Esophagus squamous epithelium (tissue), 5 donors: ENCODE data around the gene WDR86. TPM values are rescaled to one million over a fixed set of nuclear protein-coding genes. Genes with fewer than 3 reads are reported as not detected.

ENCODE experiments used
- DNase-seq: peaks from one replicate; lab custom pipeline; 2025; lab: John Stamatoyannopoulos, UW
- H3K27ac ChIP-seq, 4 donors: fragments of 200-600 bp; sonication (generic); one replicate each; pipeline ENCODE4 v1.5.1; 2016 to 2019; ENCODE audit warnings: mild to moderate bottlenecking in 1 of 4
- H3K27me3 ChIP-seq, 4 donors: fragments of 200-600 bp; sonication (generic); 1 replicate in 3 of 4; 2 replicates in 1 of 4; pipeline versions ENCODE4 v1.5.1 to v1.6.0; 2017 to 2021; ENCODE audit warnings: antibody characterized with exemption in 1 of 4
- H3K36me3 ChIP-seq, 3 donors: fragments of 200-600 bp; sonication (generic); one replicate each; pipeline ENCODE4 v1.5.1; 2016 to 2019
- H3K4me1 ChIP-seq, 3 donors: fragments of 200-600 bp; sonication (generic); one replicate each; pipeline ENCODE4 v1.5.1; 2017 to 2019
- H3K4me3 ChIP-seq, 4 donors: fragments of 200-600 bp; sonication (generic); 1 replicate in 3 of 4; 2 replicates in 1 of 4; pipeline ENCODE4 v1.5.1; 2016 to 2019; ENCODE audit warnings: mild to moderate bottlenecking in 2 of 4, moderate library complexity in 1 of 4
- H3K9me3 ChIP-seq, 3 donors: fragments of 200-600 bp; sonication (generic); one replicate each; pipeline ENCODE4 v1.5.1; 2016 to 2019
- POLR2A ChIP-seq, 4 donors: fragments of 450-650 bp; IDR thresholded peaks; one replicate each; pipeline ENCODE4 v1.6.1; 2017; ENCODE audit warnings: antibody characterized with exemption in 4 of 4, mild to moderate bottlenecking in 4 of 4, moderate library complexity in 3 of 4
- WGBS, 2 donors: methylation state at CpG; one replicate each; pipeline ENCODE4 v1.1.5; 2018; 5-methylcytosine and 5-hydroxymethylcytosine counted together
- intact Hi-C: fragments of 100-400 bp; cut with DNase I; formaldehyde crosslinking; loops from one replicate; pipeline ENCODE4 v1.15.0; 2022
- total RNA-seq, 4 donors: library from RNA; depleted of rRNA; stranded (reverse); fragments of >200 nt; gene quantifications; one replicate each; pipeline ENCODE4 v1.1.0, GENCODE V29; 2016
- TF ChIP-seq, protein P1 (sequence below), 6 experiments: fragments of 450-650 bp in 4 of 6; fragments of 200-600 bp in 2 of 6; sonication (generic) in 2 of 6; IDR thresholded peaks; one replicate each; pipeline ENCODE4 v1.5.1; 2016 to 2019; ENCODE audit warnings: antibody characterized with exemption in 6 of 6, mild to moderate bottlenecking in 4 of 6, moderate library complexity in 4 of 6
- donor health status: DM: yes; HTN: yes; CAD: no.

Gene WDR86
- total RNA-seq, 4 donors from 2014 or later: 0.53 to 4.6 (median 1.5) TPM

DNA sequence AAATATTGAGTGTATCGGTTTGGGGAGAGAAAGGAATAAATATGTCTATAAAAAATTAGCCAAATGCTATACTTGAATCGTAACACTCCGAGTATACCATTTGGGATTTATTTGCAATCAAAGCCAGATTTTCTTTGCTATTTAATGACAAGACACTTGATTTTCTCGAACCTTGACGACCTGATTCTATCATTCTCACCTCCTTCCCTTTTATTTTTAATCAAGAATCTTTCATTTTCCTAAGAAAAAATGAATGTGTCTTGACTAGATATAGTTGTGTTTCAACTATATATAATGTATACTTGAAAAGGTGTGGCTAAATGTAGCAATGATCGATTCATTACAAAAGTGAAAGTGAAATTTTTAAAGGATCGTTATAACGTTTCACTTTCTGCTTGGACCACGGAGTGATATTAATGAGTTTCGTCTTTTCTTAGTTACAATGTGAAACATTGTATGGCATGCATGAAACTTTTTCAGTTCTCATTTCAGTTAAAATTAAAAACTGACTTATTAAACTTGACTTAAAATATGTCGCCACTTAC is 67.7 kb downstream of the WDR86 start:
- H3K4me3 ChIP-seq: peak overlapping the region; percentile 60 to 88 (median 86)
- intact Hi-C loops: no loop called here
- WGBS, 2 donors: 1 to 2% methylated on average over 11 of the region's 11 CpGs

DNA sequence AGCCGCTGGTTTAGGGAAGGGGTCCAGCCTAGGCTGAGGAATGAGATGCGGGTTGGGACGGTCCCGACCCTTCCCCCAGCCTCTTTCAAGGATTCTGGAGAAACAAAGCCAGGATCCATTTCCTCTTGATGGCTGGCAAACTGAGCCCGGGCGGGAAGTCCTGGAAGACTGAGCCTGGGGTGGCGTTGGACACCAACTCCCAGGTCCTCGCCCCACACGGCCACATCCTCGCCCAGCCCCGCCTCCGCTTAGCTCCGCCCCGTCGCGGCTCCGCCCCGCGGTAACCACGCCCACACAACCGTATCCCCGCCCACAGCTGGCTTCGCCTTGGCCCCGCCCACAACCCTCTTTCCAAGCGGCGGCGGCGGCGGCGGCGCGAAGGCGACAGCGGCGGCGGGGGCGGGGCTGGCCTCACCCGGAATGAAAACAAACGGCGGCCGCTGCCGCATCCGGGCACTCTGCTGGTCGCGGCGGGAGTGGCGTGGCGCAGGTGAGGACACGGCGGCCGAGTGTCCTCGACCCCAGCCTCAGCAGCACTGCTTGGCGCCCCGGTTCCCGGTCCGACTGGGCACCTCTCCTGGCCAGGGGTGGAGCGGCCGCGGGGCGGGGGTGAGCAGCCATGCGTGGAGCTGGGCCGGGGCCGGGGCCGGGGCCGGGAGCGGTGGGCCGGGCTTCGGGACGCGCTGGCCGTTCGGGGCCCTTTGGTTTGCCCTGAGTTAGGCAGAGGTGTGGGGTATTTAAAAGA is 68.3 kb downstream of the WDR86 start, which contains the start of gene NUB1:
Gene NUB1, plus strand, starts transcription at position 456 of the 745 bp plus-strand sequence. CDS start 3,538 bp downstream, outside the sequence.
- Histone ChIP-seq H3K27me3 (no peaks in the 10 kb centered on the region), H3K4me1 (peaks cover 4 to 38% (median 19%) of the 10 kb centered on the region in 3 donors), H3K36me3 (peaks cover 4 to 24% (median 8%) of the 10 kb centered on the region in 3 donors), H3K9me3 (no peaks in the 10 kb centered on the region), H3K27ac (peak within 1 kb of the TSS; percentile 72 to 91 (median 88)), H3K4me3 (peak within 1 kb of the TSS; percentile 60 to 88 (median 86))
- TF ChIP-seq POLR2A (IDR thresholded peaks at IDR 0.05): peak in 3 of 4 donors; percentile 64 to 78 (median 69)
- TF ChIP-seq, protein P1, sequence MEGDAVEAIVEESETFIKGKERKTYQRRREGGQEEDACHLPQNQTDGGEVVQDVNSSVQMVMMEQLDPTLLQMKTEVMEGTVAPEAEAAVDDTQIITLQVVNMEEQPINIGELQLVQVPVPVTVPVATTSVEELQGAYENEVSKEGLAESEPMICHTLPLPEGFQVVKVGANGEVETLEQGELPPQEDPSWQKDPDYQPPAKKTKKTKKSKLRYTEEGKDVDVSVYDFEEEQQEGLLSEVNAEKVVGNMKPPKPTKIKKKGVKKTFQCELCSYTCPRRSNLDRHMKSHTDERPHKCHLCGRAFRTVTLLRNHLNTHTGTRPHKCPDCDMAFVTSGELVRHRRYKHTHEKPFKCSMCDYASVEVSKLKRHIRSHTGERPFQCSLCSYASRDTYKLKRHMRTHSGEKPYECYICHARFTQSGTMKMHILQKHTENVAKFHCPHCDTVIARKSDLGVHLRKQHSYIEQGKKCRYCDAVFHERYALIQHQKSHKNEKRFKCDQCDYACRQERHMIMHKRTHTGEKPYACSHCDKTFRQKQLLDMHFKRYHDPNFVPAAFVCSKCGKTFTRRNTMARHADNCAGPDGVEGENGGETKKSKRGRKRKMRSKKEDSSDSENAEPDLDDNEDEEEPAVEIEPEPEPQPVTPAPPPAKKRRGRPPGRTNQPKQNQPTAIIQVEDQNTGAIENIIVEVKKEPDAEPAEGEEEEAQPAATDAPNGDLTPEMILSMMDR (IDR thresholded peaks at IDR 0.05): peak in 2 of 6 experiments; percentile 14 to 35
- peak; percentile 43 for DNase-seq
- 18 to 19% methylated on average over 13 to 15 of the region's 72 CpGs for WGBS, 2 donors
- intact Hi-C loops: no loop called here

More for the DNA sequence above, 67.7 kb downstream of the WDR86 start:
- no peak for DNase-seq
- Histone ChIP-seq H3K27me3 (no peaks in the 10 kb centered on the region), H3K36me3 (peaks cover 4 to 30% (median 8%) of the 10 kb centered on the region in 3 donors), H3K27ac (peak overlapping the region; percentile 72 to 91 (median 88)), H3K4me1 (peaks cover 4 to 38% (median 19%) of the 10 kb centered on the region in 3 donors), H3K9me3 (no peaks in the 10 kb centered on the region)
- TF ChIP-seq, protein P1 (IDR thresholded peaks at IDR 0.05): no peak
- TF ChIP-seq POLR2A (IDR thresholded peaks at IDR 0.05): no peak

DNA sequence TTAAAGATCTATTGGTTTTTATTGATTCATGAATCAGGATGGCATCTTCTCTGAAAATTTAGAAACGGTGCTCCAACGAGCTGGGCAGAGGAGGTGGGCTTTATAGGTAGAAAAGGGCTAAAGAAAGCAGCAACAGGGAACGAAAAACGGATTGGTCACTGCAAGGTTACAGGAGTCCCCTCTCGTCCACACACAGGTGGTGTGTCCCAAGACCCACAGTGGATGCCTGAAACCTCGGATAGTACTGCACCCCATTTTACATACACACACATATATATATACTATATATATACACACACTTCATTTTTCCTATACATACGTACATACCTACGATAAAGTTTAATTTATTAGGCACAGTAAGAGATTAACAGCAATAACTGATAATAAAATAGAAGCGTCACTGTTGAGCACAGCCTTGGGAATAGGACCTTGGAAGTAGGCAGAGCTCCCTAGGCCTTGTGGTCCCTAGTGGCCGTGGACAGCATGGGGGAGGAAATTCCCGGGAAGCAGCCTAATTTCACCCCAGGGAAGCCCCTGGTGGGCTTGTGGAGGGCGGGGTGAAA is 69.0 kb downstream of the WDR86 start:
- H3K4me3 ChIP-seq: peak overlapping the region; percentile 60 to 88 (median 86)
- intact Hi-C loops: no loop called here
- H3K4me1 ChIP-seq: peaks cover 4 to 35% (median 19%) of the 10 kb centered on the region in 3 donors
- H3K36me3 ChIP-seq: peaks cover 4 to 17% (median 4%) of the 10 kb centered on the region in 3 donors
- WGBS, 2 donors: 62 to 82% methylated on average over 9 to 12 of the region's 12 CpGs
- TF ChIP-seq, protein P1 (IDR thresholded peaks at IDR 0.05): no peak
- no peak for TF ChIP-seq POLR2A (IDR thresholded peaks at IDR 0.05)
- no peaks in the 10 kb centered on the region for H3K9me3 ChIP-seq
- H3K27ac ChIP-seq: peak overlapping the region; percentile 66 to 91 (median 88)
- no peak for DNase-seq
- no peaks in the 10 kb centered on the region for H3K27me3 ChIP-seq

GRCh38 chr7:151339651-151340382 is 70.0 kb downstream of the WDR86 start:
- no peak for TF ChIP-seq POLR2A (IDR thresholded peaks at IDR 0.05)
- TF ChIP-seq, protein P1 (IDR thresholded peaks at IDR 0.05): no peak
- Histone ChIP-seq H3K4me3 (peak overlapping the region in 1 of 4 donors; percentile 4), H3K9me3 (no peaks in the 10 kb centered on the region), H3K27me3 (no peaks in the 10 kb centered on the region), H3K4me1 (peaks cover 4 to 31% (median 19%) of the 10 kb centered on the region in 3 donors), H3K27ac (peak overlapping the region in 3 of 4 donors; percentile 13 to 37 (median 15)), H3K36me3 (peaks cover 0 to 6% (median 0%) of the 10 kb centered on the region in 3 donors)
- 55% methylated on average over 7 of the region's 7 CpGs for WGBS, 2 donors
- no peak for DNase-seq
- intact Hi-C loops: no loop called here
